HL-60 (cell line): Measurements from ENCODE around the gene SDHA.

Experiments
- DNase-seq, 2 experiments: peaks; one replicate each; pipeline ENCODE4 v3.0.0-alpha.2; 2010 to 2020; ENCODE audit warnings: low read depth in 1 of 2, low spot score in 1 of 2
- H3K27ac ChIP-seq: fragments of 250-450 bp; sonication (Bioruptor Pico); replicated peaks from 2 replicates; pipeline ENCODE4 v1.5.1; 2020; ENCODE audit warnings: mild to moderate bottlenecking, moderate library complexity
- H3K27me3 ChIP-seq: fragments of 250-450 bp; sonication (Bioruptor Pico); 2 replicates; pipeline ENCODE4 v1.5.1; 2021; ENCODE audit warnings: mild to moderate bottlenecking, moderate library complexity; ENCODE audit not compliant: insufficient read depth, poor library complexity, severe bottlenecking
- H3K4me3 ChIP-seq: replicated peaks from 2 replicates; pipeline ENCODE4 v1.5.1; 2011; ENCODE audit warnings: mild to moderate bottlenecking, control low read depth, low read length; ENCODE audit not compliant: insufficient read depth
- GABPA ChIP-seq: IDR thresholded peaks from 2 replicates; pipeline ENCODE4 v1.6.1; 2012; ENCODE audit warnings: low read depth
- POLR2AphosphoS5 ChIP-seq: IDR thresholded peaks from 2 replicates; pipeline ENCODE4 v1.6.1; 2012; ENCODE audit warnings: low read depth
- SPI1 ChIP-seq: IDR thresholded peaks from 2 replicates; pipeline ENCODE4 v1.6.1; 2012; ENCODE audit warnings: low read depth, mild to moderate bottlenecking, borderline replicate concordance
- TF ChIP-seq, protein P1 (sequence below): IDR thresholded peaks from 2 replicates; pipeline ENCODE4 v1.6.1; 2012; ENCODE audit warnings: low read depth; ENCODE audit not compliant: insufficient replicate concordance
- TF ChIP-seq, protein P2 (sequence below): IDR thresholded peaks from one replicate; pipeline ENCODE4 v1.5.1; 2011; ENCODE audit warnings: low read length, control low read depth, inconsistent platforms; ENCODE audit not compliant: insufficient read depth

Gene SDHA

DNA sequence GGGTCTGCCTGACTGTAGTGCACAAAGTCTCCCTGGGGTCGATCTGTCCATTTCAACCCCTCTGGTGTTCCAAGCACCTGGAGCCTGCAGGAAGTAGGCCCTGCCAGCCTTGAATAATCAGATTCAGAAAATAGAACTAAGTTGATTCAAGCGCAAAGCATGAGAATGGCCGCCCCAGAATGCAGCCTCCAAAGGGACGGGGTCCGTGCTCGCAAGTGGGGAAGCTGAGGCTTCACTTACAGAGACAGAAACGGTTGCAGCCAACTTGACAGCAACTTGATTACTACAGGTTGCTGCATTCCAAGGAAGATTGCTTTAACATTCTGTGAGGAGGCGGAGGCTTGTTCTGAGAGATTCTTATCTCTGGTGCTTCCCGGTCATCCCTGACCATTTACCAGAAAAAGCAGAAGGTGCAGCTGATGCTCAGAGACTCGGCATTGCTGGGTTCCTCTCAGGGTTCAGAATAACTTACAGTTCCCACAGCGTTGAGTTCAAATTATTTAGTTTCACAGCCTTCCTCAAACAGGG lies 41.8 kb upstream of the SDHA start:
- Histone ChIP-seq H3K4me3 (no peak overlapping the region), H3K27ac (no peak overlapping the region), H3K27me3 (peaks cover 4% of the 10 kb centered on the region)
- TF ChIP-seq SPI1 (no peak), GABPA (no peak), POLR2AphosphoS5 (no peak)
- TF ChIP-seq, protein P1, sequence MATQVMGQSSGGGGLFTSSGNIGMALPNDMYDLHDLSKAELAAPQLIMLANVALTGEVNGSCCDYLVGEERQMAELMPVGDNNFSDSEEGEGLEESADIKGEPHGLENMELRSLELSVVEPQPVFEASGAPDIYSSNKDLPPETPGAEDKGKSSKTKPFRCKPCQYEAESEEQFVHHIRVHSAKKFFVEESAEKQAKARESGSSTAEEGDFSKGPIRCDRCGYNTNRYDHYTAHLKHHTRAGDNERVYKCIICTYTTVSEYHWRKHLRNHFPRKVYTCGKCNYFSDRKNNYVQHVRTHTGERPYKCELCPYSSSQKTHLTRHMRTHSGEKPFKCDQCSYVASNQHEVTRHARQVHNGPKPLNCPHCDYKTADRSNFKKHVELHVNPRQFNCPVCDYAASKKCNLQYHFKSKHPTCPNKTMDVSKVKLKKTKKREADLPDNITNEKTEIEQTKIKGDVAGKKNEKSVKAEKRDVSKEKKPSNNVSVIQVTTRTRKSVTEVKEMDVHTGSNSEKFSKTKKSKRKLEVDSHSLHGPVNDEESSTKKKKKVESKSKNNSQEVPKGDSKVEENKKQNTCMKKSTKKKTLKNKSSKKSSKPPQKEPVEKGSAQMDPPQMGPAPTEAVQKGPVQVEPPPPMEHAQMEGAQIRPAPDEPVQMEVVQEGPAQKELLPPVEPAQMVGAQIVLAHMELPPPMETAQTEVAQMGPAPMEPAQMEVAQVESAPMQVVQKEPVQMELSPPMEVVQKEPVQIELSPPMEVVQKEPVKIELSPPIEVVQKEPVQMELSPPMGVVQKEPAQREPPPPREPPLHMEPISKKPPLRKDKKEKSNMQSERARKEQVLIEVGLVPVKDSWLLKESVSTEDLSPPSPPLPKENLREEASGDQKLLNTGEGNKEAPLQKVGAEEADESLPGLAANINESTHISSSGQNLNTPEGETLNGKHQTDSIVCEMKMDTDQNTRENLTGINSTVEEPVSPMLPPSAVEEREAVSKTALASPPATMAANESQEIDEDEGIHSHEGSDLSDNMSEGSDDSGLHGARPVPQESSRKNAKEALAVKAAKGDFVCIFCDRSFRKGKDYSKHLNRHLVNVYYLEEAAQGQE, result no peak
- TF ChIP-seq, protein P2, sequence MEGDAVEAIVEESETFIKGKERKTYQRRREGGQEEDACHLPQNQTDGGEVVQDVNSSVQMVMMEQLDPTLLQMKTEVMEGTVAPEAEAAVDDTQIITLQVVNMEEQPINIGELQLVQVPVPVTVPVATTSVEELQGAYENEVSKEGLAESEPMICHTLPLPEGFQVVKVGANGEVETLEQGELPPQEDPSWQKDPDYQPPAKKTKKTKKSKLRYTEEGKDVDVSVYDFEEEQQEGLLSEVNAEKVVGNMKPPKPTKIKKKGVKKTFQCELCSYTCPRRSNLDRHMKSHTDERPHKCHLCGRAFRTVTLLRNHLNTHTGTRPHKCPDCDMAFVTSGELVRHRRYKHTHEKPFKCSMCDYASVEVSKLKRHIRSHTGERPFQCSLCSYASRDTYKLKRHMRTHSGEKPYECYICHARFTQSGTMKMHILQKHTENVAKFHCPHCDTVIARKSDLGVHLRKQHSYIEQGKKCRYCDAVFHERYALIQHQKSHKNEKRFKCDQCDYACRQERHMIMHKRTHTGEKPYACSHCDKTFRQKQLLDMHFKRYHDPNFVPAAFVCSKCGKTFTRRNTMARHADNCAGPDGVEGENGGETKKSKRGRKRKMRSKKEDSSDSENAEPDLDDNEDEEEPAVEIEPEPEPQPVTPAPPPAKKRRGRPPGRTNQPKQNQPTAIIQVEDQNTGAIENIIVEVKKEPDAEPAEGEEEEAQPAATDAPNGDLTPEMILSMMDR, result no peak
- no peak for DNase-seq

DNA sequence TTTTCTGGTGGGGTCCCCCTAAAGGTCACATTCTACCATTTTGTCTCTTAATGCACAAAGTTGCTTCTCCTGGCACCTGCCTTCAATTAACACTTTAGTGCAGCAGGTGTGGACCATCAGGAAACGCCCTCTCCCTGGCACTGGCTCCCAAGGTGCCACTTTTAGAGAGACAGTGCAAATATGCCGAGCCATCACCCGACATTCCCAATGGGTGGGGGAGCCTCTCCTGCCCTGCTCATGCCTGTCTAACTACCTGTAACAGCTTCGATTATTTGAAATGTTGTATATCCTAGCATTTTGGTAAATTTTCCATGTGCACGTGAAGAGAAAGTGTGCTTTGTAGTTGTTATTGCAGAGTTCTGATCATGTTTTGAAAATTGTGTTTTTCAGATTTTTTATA lies 40.0 kb upstream of the SDHA start:
- H3K27ac ChIP-seq, result no peak overlapping the region
- DNase-seq, result no peak
- peaks cover 4% of the 10 kb centered on the region for H3K27me3 ChIP-seq
- TF ChIP-seq SPI1 (no peak), GABPA (no peak), POLR2AphosphoS5 (no peak)
- TF ChIP-seq, protein P2, result no peak
- TF ChIP-seq, protein P1, result no peak
- H3K4me3 ChIP-seq, result no peak overlapping the region

DNA sequence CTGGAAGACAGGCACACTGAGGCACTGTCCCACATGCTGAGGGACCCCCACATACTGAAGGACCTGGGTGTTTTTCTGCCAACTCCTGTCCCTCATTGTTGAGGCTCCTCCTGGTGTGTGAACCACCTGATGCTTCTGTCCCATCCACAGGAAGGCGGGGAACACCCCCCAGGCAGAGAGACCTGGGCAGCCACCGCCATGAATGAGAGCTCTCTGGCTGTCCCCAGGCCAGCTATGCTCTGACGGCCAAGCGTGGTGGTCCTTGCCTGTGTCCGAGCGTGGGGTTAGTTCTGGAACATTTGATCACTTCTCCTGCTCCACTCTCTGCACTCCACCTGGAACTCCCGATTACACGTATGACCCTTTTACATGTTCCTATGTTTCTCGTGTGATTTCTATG lies 38.7 kb upstream of the SDHA start:
- TF ChIP-seq, protein P2, result no peak
- TF ChIP-seq POLR2AphosphoS5, result no peak
- no peak for TF ChIP-seq SPI1
- TF ChIP-seq, protein P1, result no peak
- TF ChIP-seq GABPA, result no peak
- Histone ChIP-seq H3K27ac (no peak overlapping the region), H3K27me3 (peaks cover 4% of the 10 kb centered on the region), H3K4me3 (no peak overlapping the region)
- DNase-seq, result no peak
